NCI-H1694 treated with DMSO at 0.1 percent for 48 hours (cell line): ENCODE results near the gene PCDHB3.
"Not testable (repeated sequence)": the region's sequence is repeated elsewhere in the genome, so short reads cannot be mapped to it uniquely, and the experiment has no call there.

Source experiments
- DNase-seq: peaks from one replicate; lab custom pipeline; 2025; lab: John Stamatoyannopoulos, UW

The PCDHB3 gene

DNA sequence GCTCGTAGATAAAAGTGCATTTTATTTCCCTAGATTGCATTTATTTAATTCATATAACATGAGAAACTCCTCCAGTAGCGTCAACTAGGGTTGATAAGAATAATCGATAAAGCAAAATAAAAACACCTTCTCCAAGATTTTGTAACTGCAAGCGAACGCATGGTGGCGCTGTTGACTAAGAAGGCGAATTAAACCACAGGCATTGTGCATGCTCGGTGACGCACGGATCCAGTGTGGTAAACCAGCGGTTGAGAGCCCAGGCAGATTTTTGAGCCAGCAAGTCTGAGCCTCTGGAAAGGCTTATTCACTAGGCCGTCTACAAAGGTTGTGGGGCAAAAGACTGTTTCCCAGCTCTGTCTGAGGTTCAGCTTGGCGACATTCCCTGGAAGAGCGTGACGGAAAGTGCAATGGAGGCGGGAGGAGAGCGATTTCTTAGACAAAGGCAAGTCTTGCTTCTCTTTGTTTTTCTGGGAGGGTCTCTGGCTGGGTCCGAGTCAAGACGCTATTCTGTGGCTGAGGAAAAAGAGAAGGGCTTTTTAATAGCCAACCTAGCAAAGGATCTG, at the start of gene PCDHB3:
PCDHB3 (plus strand) TSS at position 231 of the 563 bp plus-strand sequence; CDS start at position 408, 177 bp downstream.
- no peak for DNase-seq

DNA sequence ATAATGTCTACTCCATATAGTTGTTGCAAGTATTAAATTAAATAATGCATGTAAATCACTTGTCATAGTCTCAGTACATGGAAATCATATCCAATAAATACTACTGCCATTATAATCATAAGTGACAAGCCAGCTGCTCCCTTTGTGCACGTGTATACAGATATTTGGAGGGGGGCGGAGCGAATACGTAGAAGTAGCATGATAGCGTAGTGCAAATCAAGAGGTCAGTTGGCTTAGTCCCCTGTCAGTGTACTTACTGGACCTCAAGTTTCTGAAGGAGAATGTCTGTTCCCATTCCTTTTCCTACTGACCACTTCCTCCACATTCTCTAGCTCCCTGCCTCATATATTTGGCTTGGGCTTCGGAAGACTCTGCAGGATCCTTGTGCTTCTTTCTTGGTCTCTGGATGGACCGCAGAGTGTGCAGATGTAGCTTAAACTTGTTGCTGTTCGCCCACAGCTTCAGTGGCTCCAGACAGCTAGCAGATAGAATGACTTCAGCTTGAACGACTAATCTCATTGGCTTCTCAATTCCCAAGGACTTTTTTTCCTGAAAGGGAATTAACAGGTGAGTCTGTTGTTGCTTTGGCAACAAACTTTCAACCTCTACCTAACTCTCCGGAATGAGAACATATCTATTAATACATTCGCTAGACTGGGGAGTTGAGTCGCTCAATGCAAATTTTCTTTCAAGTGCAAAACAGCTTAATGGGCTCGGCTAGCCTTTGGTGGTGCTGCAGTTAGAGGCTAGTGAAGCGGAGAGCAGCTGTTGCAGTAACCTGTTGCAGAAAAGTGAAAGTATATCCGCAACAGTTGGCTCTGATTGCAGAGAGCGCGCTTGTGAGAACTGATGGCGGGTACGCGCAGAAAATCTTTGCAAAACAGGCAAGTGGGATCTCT, 49.4 kb upstream of the PCDHB3 start, which contains the start of gene PCDHB1:
PCDHB1 (plus strand) TSS at position 753 of the 899 bp plus-strand sequence; CDS start at position 850, 97 bp downstream.
- no peak for DNase-seq

DNA sequence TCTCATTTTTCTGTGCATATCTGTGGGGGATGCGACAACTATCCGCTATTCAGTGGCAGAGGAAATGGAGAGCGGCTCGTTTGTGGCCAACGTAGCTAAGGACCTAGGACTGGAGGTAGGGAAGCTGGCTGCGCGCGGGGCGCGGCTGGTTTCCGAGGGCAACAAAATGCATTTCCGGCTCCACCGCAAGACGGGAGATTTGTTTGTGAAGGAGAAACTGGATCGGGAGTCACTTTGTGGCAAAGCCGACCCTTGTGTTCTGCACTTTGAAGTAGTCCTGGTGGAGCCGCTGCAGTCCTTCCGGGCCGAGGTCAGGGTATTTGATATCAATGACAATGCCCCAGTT, 48.8 kb upstream of the PCDHB3 start:
- DNase-seq = no peak

DNA sequence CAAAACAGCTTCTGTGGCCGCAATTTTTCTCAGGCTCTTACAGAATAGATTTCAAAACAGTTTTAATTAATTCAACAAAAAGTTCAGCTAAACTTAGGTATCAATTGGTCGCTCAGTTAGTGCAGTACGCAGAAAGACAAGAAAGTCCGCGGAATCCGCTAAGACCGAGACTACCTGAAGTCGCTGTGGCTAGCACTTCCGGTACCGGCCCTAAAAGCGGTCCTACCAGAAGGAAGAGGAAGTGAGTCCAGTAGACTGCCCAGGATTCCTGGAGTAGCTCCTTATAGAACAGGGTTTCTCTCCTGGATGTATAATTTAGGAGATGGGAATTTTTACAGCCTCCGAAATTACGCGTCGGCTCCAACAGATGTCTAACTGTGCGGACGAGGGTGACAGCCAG, 22.4 kb upstream of the PCDHB3 start:
- DNase-seq = no peak

DNA sequence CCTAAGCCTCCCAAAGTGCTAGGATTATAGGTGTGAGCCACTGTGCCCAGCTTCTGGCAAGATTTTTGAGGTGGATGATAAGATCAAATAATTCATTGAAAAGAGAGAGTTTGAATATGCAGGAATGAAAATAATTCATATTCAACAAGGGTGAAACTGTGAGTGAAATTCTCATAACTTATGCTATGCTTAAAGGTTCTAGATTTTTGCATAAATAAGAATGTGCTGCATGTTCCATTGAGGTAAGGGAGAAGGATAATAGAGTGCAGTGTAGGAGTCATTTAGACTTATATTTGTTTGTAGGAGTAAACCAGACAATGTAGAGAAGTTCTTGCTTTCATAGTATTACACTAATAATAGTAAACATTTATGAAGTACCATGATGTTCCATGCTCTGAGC, 18.0 kb upstream of the PCDHB3 start:
- DNase-seq = no peak

DNA sequence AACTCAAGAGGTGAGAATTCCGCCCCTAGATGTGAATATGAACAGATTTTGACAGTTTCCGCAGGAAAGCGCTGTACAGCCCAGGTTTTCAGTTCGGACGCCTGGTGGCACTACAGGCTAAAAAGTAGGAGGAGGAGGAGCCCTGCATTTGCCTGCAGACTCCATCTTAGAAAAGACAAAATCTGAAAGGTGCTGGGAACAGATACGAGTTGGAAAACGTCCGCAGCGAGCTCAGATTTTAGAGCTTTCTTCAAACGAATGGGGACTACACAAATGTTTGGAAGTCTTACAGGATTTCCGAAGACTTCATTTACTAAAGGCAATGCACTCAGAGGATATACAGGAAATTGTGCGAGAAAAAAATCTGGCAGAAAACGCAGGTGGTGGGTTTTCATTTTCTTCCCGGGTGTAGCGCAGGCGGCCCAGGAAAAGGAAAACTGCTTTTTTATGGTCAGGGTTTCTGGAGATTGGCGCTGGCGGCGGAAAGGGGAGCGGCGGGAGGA, 15.7 kb upstream of the PCDHB3 start:
- DNase-seq = no peak

DNA sequence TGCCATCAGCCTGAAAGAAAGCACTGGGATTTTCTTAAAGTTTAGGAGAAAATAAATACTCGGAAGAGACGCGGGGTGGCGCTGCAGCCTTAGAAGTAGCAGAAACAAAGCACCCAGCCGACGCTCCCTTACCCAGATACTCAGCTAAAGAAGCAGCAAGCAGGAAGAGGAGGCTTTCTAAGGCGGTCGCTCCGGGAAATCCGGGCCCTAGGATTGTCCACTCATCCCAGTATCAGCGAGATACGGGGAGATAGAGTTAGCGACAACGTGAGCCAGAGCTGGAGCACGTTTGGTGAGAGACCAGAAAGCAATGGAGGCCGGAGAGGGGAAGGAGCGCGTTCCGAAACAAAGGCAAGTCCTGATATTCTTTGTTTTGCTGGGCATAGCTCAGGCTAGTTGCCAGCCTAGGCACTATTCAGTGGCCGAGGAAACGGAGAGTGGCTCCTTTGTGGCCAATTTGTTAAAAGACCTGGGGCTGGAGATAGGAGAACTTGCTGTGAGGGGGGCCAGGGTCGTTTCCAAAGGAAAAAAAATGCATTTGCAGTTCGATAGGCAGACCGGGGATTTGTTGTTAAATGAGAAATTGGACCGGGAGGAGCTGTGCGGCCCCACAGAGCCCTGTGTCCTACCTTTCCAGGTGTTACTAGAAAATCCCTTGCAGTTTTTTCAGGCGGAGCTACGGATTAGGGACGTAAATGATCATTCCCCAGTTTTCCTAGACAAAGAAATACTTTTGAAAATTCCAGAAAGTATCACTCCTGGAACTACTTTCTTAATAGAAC, 5.6 kb upstream of the PCDHB3 start, which contains the start of gene PCDHB2:
PCDHB2 (plus strand) TSS at position 135 of the 782 bp plus-strand sequence; CDS start at position 311, 176 bp downstream.
- DNase-seq = peak; percentile 83

DNA sequence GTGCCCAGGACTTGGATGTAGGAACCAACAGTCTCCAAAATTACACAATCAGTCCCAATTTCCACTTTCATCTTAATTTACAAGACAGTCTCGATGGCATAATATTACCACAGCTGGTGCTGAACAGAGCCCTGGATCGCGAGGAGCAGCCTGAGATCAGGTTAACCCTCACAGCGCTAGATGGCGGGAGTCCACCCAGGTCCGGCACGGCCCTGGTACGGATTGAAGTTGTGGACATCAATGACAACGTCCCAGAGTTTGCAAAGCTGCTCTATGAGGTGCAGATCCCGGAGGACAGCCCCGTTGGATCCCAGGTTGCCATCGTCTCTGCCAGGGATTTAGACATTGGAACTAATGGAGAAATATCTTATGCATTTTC, 5.0 kb upstream of the PCDHB3 start:
- no peak for DNase-seq

DNA sequence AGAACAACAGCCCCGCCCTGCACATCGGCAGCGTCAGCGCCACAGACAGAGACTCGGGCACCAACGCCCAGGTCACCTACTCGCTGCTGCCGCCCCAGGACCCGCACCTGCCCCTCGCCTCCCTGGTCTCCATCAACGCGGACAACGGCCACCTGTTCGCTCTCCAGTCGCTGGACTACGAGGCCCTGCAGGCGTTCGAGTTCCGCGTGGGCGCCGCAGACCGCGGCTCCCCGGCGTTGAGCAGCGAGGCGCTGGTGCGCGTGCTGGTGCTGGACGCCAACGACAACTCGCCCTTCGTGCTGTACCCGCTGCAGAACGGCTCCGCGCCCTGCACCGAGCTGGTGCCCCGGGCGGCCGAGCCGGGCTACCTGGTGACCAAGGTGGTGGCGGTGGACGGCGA, 4.1 kb upstream of the PCDHB3 start:
- not testable (repeated sequence) for DNase-seq

DNA sequence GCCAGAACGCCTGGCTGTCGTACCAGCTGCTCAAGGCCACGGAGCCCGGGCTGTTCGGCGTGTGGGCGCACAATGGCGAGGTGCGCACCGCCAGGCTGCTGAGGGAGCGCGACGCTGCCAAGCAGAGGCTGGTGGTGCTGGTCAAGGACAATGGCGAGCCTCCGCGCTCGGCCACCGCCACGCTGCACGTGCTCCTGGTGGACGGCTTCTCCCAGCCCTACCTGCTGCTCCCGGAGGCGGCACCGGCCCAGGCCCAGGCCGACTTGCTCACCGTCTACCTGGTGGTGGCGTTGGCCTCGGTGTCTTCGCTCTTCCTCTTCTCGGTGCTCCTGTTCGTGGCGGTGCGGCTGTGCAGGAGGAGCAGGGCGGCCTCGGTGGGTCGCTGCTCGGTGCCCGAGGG, 3.7 kb upstream of the PCDHB3 start:
- not testable (repeated sequence) for DNase-seq

DNA sequence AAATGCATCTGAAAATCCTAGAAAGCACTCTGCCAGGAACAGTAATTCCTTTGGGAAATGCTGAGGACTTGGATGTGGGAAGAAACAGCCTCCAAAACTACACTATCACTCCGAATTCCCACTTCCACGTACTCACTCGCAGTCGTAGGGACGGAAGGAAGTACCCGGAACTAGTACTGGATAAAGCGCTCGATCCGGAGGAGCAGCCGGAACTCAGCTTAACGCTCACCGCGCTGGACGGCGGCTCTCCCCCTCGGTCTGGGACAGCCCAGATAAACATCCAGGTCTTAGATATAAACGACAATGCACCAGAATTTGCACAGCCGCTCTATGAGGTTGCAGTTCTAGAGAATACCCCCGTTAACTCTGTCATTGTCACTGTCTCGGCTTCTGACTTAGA, 786 bp downstream of the PCDHB3 start:
- DNase-seq = no peak

DNA sequence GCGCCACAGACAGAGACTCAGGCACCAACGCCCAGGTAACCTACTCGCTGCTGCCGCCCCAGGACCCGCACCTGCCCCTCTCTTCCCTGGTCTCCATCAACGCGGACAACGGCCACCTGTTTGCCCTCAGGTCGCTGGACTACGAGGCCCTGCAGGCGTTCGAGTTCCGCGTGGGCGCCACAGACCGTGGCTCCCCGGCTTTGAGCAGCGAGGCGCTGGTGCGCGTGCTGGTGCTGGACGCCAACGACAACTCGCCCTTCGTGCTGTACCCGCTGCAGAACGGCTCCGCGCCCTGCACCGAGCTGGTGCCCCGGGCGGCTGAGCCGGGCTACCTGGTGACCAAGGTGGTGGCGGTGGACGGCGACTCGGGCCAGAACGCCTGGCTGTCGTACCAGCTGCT, 1.8 kb downstream of the PCDHB3 start:
- DNase-seq = not testable (repeated sequence)

DNA sequence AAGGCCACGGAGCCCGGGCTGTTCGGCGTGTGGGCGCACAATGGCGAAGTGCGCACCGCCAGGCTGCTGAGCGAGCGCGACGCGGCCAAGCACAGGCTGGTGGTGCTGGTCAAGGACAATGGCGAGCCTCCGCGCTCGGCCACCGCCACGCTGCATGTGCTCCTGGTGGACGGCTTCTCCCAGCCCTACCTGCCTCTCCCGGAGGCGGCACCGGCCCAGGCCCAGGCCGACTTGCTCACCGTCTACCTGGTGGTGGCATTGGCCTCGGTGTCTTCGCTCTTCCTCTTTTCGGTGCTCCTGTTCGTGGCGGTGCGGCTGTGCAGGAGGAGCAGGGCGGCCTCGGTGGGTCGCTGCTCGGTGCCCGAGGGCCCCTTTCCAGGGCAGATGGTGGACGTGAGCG, 2.2 kb downstream of the PCDHB3 start:
- DNase-seq = not testable (repeated sequence)

DNA sequence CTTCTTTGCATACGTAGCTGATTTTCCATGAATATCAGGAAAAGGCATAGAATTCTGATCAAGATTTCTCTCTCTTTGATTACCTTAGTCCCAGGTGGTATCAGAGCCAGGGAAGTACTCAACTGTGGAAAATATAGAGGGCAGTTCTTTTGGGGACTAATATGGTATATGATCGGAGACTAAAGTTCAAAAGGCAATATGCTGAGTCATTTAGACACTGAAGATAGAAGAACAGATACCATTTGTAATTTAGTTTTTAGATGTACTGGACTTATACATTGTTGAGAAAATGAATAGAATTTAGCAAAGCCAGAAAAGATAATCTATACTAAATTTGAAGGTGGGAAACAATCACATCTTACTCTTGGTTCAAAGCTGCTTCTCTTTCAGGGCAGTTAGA, 5.1 kb downstream of the PCDHB3 start:
- no peak for DNase-seq

DNA sequence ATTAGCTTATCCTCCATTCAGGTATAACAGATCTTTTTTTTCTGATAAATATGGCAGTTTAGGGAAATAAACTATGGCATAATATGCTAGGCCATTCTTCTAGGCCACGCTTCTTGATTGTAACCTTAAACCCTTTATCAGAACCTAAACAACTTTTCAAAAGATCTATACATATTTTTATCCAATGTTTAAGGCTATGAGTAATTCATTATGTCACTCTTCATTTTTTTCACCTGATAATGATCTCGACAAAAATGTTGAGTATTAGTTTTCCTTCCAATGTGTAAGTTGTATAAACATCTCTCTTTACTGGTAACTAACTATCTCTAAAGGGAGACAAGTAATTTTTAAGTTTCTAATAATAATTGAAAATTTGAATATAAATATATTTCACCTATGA, 19.0 kb downstream of the PCDHB3 start:
- no peak for DNase-seq

DNA sequence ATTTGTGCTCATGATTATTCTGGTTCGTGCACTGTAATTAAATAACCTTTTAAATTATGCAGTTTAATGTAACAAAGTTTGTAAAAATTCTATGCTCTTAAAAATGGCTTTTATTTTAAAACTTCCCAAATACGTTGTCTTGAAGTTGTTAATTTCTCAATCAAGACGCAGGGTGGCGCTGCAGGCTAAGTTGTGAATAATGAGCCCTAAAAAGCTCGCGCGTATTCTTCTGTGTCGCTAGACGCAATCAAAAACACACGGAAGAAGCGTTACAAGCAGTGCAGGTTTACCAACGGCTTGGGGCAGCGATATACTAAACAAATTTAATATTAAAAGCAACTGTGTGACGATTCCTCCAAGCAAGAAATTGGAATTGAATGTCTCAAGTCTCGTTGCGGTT, 21.3 kb downstream of the PCDHB3 start, which contains the start of gene PCDHB4:
PCDHB4 (plus strand) TSS at position 256 of the 400 bp plus-strand sequence. CDS start 181 bp downstream, outside the sequence.
- DNase-seq = no peak

DNA sequence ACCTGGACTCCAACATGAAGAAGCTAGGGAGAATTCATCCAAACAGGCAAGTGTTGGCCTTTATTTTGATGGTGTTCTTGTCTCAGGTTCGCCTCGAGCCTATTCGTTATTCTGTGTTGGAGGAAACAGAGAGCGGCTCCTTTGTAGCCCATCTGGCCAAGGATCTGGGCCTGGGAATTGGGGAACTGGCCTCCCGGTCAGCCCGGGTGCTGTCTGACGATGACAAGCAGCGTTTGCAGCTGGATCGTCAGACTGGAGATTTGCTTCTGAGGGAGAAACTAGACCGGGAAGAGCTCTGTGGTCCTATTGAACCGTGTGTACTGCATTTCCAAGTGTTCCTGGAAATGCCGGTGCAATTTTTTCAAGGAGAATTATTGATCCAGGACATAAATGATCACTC, 21.7 kb downstream of the PCDHB3 start:
- no peak for DNase-seq

DNA sequence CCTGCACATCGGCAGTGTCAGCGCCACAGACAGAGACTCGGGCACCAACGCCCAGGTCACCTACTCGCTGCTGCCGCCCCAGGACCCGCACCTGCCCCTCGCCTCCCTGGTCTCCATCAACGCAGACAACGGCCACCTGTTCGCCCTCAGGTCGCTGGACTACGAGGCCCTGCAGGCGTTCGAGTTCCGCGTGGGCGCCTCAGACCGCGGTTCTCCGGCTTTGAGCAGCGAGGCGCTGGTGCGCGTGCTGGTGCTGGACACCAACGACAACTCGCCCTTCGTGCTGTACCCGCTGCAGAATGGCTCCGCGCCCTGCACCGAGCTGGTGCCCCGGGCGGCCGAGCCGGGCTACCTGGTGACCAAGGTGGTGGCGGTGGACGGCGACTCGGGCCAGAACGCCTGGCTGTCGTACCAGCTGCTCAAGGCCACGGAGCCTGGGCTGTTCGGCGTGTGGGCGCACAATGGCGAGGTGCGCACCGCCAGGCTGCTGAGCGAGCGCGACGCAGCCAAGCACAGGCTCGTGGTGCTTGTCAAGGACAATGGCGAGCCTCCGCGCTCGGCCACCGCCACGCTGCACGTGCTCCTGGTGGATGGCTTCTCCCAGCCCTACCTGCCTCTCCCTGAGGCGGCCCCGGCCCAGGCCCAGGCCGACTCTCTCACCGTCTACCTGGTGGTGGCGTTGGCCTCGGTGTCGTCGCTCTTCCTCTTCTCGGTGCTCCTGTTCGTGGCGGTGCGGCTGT, 23.3 kb downstream of the PCDHB3 start:
- DNase-seq = not testable (repeated sequence)

DNA sequence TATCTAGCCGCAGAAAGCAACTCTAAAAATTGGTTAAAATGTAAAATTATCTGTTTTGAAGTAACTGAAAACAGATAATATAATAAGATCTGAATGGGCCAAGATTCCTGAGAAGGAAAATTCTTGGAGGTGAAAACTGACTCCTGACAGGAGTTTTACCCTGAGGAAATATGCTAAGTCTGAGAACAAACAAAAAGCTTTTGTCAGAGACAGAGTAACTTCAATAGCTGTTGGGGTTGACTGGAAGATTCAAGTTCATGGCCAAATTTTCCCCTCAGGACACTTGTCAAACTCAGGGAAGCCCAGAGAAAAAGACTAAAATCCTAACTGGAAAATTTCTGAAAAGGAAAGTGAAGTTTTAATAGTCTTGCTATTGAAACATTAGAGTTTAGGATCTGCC, 27.0 kb downstream of the PCDHB3 start:
- DNase-seq = no peak

DNA sequence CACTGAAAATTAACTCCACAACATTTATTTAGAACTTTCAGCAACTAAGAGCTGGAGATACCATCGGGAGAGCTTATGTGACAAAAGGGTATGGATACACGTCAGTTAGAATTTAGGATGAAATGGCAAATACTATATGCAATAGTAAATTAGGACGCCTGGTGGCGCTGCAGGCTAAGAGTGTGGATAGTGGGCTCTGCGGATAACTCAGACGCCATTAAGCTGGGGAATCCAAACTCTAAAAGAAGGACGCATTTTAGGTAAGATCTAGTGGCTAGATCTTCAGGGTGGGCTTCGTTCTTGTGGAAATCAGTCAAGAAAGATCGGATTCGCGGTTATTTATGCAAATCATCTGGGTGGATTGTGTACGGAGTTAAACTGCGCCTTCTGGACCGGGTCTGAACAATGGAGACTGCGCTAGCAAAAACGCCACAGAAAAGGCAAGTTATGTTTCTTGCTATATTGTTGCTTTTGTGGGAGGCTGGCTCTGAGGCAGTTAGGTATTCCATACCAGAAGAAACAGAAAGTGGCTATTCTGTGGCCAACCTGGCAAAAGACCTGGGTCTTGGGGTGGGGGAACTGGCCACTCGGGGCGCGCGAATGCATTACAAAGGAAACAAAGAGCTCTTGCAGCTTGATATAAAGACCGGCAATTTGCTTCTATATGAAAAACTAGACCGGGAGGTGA, 34.9 kb downstream of the PCDHB3 start, which contains the start of gene PCDHB5:
PCDHB5 (plus strand) TSS at position 177 of the 688 bp plus-strand sequence; CDS start at position 406, 229 bp downstream.
- peak; percentile 39 for DNase-seq
